ENCODE results near the gene COL6A3. TPM values are rescaled to one million over a fixed set of nuclear protein-coding genes. Genes with fewer than 3 reads are reported as not detected.
A peak's percentile ranks its signal among the peaks of the same experiment; 100 is the strongest.

COL6A3 gene, protein sequence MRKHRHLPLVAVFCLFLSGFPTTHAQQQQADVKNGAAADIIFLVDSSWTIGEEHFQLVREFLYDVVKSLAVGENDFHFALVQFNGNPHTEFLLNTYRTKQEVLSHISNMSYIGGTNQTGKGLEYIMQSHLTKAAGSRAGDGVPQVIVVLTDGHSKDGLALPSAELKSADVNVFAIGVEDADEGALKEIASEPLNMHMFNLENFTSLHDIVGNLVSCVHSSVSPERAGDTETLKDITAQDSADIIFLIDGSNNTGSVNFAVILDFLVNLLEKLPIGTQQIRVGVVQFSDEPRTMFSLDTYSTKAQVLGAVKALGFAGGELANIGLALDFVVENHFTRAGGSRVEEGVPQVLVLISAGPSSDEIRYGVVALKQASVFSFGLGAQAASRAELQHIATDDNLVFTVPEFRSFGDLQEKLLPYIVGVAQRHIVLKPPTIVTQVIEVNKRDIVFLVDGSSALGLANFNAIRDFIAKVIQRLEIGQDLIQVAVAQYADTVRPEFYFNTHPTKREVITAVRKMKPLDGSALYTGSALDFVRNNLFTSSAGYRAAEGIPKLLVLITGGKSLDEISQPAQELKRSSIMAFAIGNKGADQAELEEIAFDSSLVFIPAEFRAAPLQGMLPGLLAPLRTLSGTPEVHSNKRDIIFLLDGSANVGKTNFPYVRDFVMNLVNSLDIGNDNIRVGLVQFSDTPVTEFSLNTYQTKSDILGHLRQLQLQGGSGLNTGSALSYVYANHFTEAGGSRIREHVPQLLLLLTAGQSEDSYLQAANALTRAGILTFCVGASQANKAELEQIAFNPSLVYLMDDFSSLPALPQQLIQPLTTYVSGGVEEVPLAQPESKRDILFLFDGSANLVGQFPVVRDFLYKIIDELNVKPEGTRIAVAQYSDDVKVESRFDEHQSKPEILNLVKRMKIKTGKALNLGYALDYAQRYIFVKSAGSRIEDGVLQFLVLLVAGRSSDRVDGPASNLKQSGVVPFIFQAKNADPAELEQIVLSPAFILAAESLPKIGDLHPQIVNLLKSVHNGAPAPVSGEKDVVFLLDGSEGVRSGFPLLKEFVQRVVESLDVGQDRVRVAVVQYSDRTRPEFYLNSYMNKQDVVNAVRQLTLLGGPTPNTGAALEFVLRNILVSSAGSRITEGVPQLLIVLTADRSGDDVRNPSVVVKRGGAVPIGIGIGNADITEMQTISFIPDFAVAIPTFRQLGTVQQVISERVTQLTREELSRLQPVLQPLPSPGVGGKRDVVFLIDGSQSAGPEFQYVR (N-terminal part only)
- 100 to 1,000 TPM in 1 of 4 donors, 10 to 100 TPM in 3; 43.1 to 204 (median 62.4) TPM for total RNA-seq

DNA sequence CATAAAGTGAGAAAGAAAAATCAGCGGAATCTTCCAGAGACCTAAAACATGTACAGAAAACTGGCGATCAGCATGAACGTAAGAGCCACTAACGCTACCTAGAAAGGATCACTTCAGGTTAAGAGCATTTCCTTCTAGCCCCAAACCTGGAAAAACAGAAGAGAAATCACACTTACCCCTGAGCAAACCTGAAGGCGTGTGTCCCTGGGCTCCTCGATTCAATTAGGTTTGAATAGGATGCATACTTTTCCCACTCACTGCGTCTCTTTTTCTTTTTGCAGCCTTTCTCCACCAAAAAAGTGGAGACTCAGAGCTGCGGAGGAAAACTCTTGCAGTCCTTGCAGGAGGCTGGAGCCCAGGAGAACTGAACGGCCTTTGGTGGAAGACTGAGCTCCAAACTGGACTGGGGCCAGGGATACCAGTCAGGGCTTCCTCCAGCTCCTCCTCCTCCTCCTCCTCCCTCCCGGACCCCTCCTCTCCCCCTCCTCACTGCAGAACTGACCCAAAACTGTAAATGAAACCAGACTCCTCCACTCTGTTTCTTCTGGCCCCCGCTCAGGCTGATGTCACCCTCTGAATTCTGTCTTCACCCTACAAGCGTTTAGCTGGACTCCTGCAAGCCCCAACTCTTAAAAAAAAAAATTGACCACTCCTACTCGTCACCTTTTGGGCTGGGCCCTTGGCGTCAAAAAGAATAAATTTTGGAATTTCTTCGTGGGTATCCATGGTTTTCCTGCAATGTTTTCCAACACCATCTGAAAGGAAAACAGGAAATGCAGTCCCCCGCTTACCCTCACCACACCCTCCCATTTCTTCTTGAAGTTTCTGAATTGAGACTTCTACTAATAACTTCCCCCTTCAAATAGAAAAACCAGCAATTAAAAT lies at the start of gene COL6A3:
TSS of gene COL6A3 (minus strand) at position 388 of the 885 bp plus-strand sequence. CDS start 17,347 bp downstream, outside the sequence.
- no peak for TF ChIP-seq POLR2A (IDR thresholded peaks at IDR 0.05)
- TF ChIP-seq, protein P1, sequence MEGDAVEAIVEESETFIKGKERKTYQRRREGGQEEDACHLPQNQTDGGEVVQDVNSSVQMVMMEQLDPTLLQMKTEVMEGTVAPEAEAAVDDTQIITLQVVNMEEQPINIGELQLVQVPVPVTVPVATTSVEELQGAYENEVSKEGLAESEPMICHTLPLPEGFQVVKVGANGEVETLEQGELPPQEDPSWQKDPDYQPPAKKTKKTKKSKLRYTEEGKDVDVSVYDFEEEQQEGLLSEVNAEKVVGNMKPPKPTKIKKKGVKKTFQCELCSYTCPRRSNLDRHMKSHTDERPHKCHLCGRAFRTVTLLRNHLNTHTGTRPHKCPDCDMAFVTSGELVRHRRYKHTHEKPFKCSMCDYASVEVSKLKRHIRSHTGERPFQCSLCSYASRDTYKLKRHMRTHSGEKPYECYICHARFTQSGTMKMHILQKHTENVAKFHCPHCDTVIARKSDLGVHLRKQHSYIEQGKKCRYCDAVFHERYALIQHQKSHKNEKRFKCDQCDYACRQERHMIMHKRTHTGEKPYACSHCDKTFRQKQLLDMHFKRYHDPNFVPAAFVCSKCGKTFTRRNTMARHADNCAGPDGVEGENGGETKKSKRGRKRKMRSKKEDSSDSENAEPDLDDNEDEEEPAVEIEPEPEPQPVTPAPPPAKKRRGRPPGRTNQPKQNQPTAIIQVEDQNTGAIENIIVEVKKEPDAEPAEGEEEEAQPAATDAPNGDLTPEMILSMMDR (IDR thresholded peaks at IDR 0.05), result no peak
- 52 to 55% methylated on average over 15 to 16 of the region's 16 CpGs for WGBS, 2 donors
- DNase-seq (ENCODE audit: low spot score in 2 of 2), result peak; percentile 78 to 92
- peak within 1 kb of the TSS; percentile 42 for H3K4me3 ChIP-seq (ENCODE audit: low read depth, poor library complexity, severe bottlenecking)
- intact Hi-C loops (cut with DNase I; ENCODE audit: low total_unique reads), result no loop called here

DNA sequence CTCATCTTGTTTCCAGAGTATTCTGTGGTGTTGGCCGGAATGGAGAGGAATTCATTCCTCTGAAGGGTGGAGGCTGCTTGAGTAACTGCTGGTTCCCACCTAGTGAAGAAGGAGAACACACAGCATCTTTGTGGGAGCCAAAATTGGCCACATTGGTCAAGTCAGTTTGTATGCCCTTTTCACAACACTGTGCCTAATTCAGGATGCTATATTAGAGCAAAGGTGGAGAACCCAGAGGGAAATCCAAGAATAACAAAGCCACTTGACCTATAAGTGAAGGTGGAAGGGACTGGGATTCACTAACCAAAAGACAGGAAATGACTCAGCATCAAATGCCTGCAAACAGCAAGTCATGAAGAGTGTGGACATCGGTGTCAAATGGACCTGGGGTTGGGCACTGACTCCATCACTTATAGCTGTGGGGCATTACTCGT lies 45.8 kb upstream of the COL6A3 start:
- intact Hi-C loops (cut with DNase I; ENCODE audit: low total_unique reads), result no loop called here
- WGBS, 2 donors, result 74 to 76% methylated on average over 3 of the region's 3 CpGs

DNA sequence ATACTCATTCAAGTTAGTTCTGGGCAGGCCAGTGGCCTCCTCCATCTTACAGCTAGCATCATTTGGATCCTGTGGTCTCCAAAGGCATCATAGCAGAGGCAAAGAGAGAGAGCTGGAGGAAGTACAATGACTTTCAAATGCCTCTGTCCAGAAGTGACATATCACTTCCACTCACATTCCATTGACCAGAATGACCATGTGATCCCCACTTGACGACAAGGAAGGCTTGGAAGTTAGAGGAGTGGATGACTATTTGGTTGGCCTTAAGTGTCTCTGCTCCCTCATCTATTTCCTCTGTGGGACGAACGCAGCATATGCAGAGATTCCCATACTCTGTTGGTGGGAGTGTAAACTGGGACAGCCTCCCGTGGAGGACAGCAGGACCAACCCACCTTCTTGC lies 45.3 kb upstream of the COL6A3 start:
- no peak for DNase-seq (ENCODE audit: low spot score in 2 of 2)
- intact Hi-C loops (cut with DNase I; ENCODE audit: low total_unique reads), result no loop called here
- WGBS, 2 donors, result 81 to 88% methylated on average over 4 of the region's 4 CpGs
- no peak overlapping the region for H3K4me3 ChIP-seq (ENCODE audit: low read depth, poor library complexity, severe bottlenecking)
- TF ChIP-seq POLR2A (IDR thresholded peaks at IDR 0.05), result no peak
- TF ChIP-seq, protein P1 (IDR thresholded peaks at IDR 0.05), result no peak

More for the DNA sequence above, 45.8 kb upstream of the COL6A3 start:
- TF ChIP-seq, protein P1 (IDR thresholded peaks at IDR 0.05), result no peak
- no peak for TF ChIP-seq POLR2A (IDR thresholded peaks at IDR 0.05)
- DNase-seq (ENCODE audit: low spot score in 2 of 2), result no peak
- no peak overlapping the region for H3K4me3 ChIP-seq (ENCODE audit: low read depth, poor library complexity, severe bottlenecking)

DNA sequence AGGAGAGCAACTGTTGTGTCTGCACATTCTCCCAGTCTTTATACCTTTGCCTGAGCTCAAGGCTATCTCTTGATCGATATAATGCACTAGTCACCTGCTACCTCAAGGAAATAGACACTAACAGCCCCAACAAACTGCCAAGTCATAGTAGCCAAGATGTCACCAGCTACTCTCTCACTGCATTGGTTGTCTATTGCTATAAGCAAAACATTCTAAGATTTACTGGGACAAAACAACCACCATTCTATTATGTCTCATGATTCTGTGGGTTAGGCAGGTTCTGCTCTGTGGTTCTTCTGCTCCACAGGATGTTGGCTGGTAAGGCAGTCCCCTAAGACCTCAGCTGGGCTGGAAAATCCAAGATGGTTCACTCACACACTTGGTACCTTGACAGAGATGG lies 44.6 kb upstream of the COL6A3 start:
- DNase-seq (ENCODE audit: low spot score in 2 of 2), result no peak
- intact Hi-C loops (cut with DNase I; ENCODE audit: low total_unique reads), result no loop called here
- no peak for TF ChIP-seq POLR2A (IDR thresholded peaks at IDR 0.05)
- TF ChIP-seq, protein P1 (IDR thresholded peaks at IDR 0.05), result no peak
- WGBS, 2 donors, result 85 to 89% methylated on average over 1 of the region's 1 CpG
- no peak overlapping the region for H3K4me3 ChIP-seq (ENCODE audit: low read depth, poor library complexity, severe bottlenecking)

Data from lower leg skin (tissue), 4 donors.